T-helper 2 cell (primary cell): Measurements from ENCODE around the gene CCDC167.
A peak's percentile ranks its signal among the peaks of the same experiment; 100 is the strongest.
"Not testable (repeated sequence)": the region's sequence is repeated elsewhere in the genome, so short reads cannot be mapped to it uniquely, and the experiment has no call there.

Source experiments
- DNase-seq, 5 experiments: peaks; one replicate each; pipeline versions ENCODE4 v3.0.0 to v3.0.0-alpha.2; 2012 to 2022

CCDC167 gene

GRCh38 chr6:37460805-37461204 lies 38.9 kb downstream of the CCDC167 start:
- DNase-seq, result no peak

DNA sequence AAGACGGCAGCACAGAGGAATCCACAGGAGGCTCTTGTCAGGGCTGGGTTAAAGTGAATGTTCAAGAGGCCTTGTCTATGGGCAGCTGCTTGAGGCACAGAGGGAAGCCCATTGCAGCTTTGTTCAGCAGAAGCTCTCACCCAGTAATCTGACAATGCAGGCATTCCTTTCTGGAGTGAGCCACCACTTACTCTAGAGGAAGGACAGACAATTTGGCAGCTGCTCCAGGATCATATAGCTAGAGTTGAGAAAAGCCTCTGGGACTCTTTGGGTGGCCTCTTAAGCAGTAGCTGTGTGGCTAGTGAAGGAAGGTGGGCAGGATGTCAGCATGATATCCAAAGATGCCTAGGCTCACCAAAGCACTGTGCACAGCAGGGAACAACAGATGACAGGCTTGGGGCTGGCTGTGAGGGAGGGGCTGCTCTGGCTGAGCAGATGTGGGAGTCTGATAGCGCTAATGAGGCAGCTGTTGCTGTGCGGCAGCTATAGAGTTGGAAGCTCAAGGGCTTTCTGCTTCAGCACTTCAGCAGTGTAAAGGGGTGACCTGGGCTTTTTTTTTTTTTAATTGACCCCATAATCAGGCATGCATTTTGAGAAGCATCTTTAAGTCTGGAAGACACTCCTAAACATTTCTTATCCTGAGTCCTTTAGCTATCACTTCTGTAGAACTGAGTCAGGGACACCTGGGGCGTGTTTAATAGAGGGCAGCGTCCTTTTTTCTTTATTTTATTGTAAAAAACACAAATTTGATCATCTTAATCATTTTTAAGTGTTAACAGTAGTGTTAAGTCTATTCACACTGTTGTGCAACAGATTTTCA lies 39.5 kb downstream of the CCDC167 start:
- no peak for DNase-seq

- DNase-seq, result no peak
These were observed 42.7 kb downstream of the CCDC167 start for GRCh38 chr6:37456816-37457560.

DNA sequence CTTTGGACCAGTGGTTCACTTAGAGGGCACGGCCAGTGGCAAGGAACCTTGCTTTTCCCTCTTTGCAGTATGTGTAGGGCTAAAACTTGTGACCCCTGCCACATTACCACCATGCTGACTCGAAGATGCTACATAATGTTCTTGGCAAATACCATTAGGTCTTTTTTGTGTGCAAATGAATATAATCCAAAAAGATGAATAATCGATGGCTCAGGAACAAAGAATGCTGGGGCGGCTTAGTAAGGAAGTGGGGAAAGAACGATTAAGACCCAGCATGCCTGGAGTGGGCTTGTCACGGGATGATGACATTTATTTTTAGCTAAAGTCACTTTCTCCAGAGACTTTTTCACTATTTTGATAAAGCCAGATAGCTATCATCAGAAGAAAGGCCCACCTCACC lies 43.6 kb downstream of the CCDC167 start:
- DNase-seq, result no peak

DNA sequence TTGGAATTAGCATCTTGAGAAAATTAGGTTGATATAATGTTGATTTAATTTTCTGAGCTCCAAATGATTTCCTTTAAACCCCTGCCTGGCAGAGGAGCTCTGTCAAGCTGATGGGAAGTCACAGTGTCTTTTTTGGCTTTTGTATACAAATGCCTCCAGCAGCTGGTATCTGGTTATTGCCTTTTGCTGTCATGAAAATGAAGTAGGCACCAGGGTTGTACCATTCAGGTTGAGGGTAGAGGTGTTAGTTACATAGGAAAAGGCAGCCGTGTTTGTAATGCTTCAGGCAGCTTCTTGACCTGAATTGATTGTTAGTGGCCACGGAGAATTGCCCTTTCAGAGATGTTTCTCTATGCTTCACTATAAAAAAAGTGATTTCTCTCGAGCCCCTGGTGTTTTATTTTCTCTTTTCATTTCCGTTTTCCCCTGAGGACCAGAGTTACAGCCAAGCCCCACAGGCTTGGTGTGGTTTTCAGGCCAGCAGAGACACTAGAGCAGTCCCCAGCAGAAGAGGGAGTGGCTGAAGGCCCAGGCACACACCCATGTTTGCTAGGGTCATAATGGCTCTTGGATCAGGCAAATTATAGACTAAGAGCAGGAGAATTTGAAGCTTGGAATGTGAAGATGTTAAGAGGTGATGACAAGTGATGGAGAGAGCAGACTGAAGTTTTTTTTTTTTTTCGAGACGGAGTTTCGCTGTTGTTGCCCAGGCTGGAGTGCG lies 45.1 kb downstream of the CCDC167 start:
- no peak for DNase-seq

- no peak for DNase-seq
These were observed 47.2 kb downstream of the CCDC167 start for GRCh38 chr6:37452522-37452921.

- no peak for DNase-seq
These were observed 48.1 kb downstream of the CCDC167 start for GRCh38 chr6:37451441-37452193.

DNA sequence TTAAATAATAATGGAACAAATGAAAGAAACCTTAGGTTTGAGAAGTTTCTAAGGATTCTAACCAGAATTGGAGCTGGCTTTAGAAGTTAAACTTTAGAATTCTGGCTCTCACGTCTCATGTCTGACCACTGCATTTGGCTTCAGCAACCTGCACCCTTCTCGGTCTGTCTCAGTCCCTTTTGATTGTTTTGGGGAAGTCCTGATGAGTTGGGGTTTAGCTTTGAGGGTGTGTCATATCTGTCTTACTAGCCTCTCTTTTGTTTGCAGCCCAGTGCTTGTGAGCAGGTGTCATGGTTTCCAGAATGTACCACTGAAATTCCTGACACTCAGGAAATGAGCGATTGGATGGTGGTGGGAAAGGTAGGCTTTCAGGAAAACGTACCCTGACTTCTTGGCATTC lies 49.7 kb downstream of the CCDC167 start:
- DNase-seq, result no peak

DNA sequence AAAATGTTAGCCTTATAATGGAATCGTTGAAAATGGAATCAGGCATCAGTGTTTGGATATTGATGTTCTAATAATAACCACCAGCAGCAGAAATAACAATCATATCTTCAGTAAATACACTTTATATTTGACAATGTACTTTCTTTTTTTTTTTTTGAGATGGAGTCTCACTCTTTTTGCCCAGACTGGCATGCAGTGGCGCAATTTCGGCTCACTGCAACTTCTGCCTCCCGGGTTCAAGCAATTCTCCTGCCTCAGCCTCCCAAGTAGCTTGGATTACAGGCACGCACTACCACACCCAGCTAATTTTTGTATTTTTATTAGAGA lies 56.5 kb downstream of the CCDC167 start:
- DNase-seq, result not testable (repeated sequence)

GRCh38 chr6:37442416-37443215 lies 57.1 kb downstream of the CCDC167 start:
- peak in 1 of 5 experiments; percentile 41 for DNase-seq

GRCh38 chr6:37441651-37442050 lies 58.0 kb downstream of the CCDC167 start:
- peak in 1 of 5 experiments; percentile 22 for DNase-seq

DNA sequence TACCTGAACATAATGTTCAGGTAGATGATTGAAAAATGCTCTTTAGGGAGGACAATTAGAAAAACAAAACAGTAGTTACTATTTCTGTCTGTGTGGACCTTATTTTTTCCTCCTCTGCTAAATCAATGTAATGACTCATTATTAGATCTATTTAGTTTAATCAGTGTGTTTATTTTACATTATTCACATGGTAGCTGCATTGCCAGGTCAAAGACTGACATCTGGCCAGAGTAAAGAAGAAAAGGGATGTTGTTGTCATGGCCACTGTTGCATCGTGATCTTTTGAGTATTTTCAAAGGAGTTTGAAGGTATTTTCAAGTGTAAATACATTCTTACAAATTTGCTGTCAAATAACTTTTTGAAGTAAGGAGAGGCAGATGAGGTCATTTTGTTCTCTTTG lies 60.8 kb downstream of the CCDC167 start:
- DNase-seq, result no peak

- no peak for DNase-seq
These were observed 63.9 kb downstream of the CCDC167 start for GRCh38 chr6:37435816-37436215.

GRCh38 chr6:37435373-37435772 lies 64.3 kb downstream of the CCDC167 start:
- DNase-seq, result no peak

GRCh38 chr6:37433657-37434271 lies 65.9 kb downstream of the CCDC167 start:
- peak in 3 of 5 experiments; percentile 27 to 61 (median 28) for DNase-seq
